Activated CD8-positive, alpha-beta memory T cell treated with anti-CD3 and anti-CD28 coated beads for 36 hours (primary cell): ENCODE measurements around the gene HEXIM2. TPM values are rescaled to one million over a fixed set of nuclear protein-coding genes. Genes with fewer than 3 reads are reported as not detected.

ENCODE experiments used
- CTCF ChIA-PET: fragments of 350-600 bp; sonication (Branson Sonifier 250); formaldehyde crosslinking; loops from one replicate; lab custom pipeline; 2021; ENCODE audit warnings: antibody characterized with exemption; lab: Charles Lee
- POLR2A ChIA-PET: fragments of 350-600 bp; sonication (Branson Sonifier 250); formaldehyde crosslinking; loops from one replicate; lab custom pipeline; 2021; ENCODE audit warnings: antibody characterized with exemption; lab: Charles Lee
- total RNA-seq, 2 experiments: library from RNA; stranded (reverse); gene quantifications; one replicate each; pipeline ENCODE4 v1.2.3, GENCODE V29; 2021

HEXIM2 gene
- total RNA-seq, 2 experiments from 2014 or later = 5.3 to 5.8 TPM

- CTCF ChIA-PET = interaction anchor here (0.6 to 11.1 kb wide), 17 partner anchors 11 to 98 kb away, joined by 3 to 196 read pairs (median 7); partner anchors contain the start of genes ACBD4, HEXIM2 and PLCD3
Observed at GRCh38 chr17:45149669-45150664, 11.7 kb upstream of the HEXIM2 start.

GRCh38 chr17:45150911-45151809, 10.5 kb upstream of the HEXIM2 start:
- POLR2A ChIA-PET = interaction anchor here (0.5 to 6.2 kb wide), 7 partner anchors 9 to 929 kb away, joined by 3 to 143 read pairs (median 4); partner anchors contain the start of genes ACBD4 and HEXIM2
- CTCF ChIA-PET = interaction anchor here (0.6 to 11.1 kb wide), 10 partner anchors 9 to 78 kb away, joined by 3 to 196 read pairs (median 5); partner anchors contain the start of genes ACBD4, HEXIM2 and PLCD3

More at GRCh38 chr17:45149669-45150664, 11.7 kb upstream of the HEXIM2 start:
- POLR2A ChIA-PET = interaction anchor here (0.6 to 6.2 kb wide), 11 partner anchors 10 to 167 kb away, joined by 3 to 143 read pairs (median 10); partner anchors contain the start of genes ACBD4, HEXIM2, MAP3K14 and NMT1

- CTCF ChIA-PET = interaction anchor here (0.6 to 3.1 kb wide), 6 partner anchors 20 to 392 kb away, joined by 3 to 23 read pairs (median 4); partner anchors contain the start of gene ACBD4
- POLR2A ChIA-PET = interaction anchor here (0.6 to 0.9 kb wide), 5 partner anchors 8 to 785 kb away, joined by 3 to 10 read pairs (median 6); partner anchors contain the start of gene ACBD4
Observed at GRCh38 chr17:45155029-45155428, 6.6 kb upstream of the HEXIM2 start.

- POLR2A ChIA-PET = interaction anchor here (0.7 to 0.9 kb wide), 2 partner anchors 9 to 60 kb away, joined by 3 to 6 read pairs; no protein-coding TSS in a partner anchor
Observed at GRCh38 chr17:45155483-45155882, 6.2 kb upstream of the HEXIM2 start.

GRCh38 chr17:45156242-45156641, 5.4 kb upstream of the HEXIM2 start:
- ChIA-PET CTCF (interaction anchor here (0.7 to 3.1 kb wide), 2 partner anchors 19 to 21 kb away, joined by 4 to 23 read pairs; partner anchors contain the start of gene ACBD4), POLR2A (no interaction called here)

More at GRCh38 chr17:45155483-45155882, 6.2 kb upstream of the HEXIM2 start:
- CTCF ChIA-PET = interaction anchor here (0.6 to 3.1 kb wide), 5 partner anchors 21 to 392 kb away, joined by 3 to 23 read pairs (median 6); partner anchors contain the start of gene ACBD4

GRCh38 chr17:45160447-45161287, 1.0 kb upstream of the HEXIM2 start:
- ChIA-PET CTCF (interaction anchor here (1.0 to 6.7 kb wide), 9 partner anchors 10 to 156 kb away, joined by 3 to 103 read pairs (median 4); partner anchors contain the start of genes ACBD4, HEXIM1, MAP3K14 and NMT1), POLR2A (interaction anchor here (0.6 to 4.4 kb wide), 8 partner anchors 11 to 152 kb away, joined by 5 to 143 read pairs (median 7); partner anchors contain the start of genes ACBD4, HEXIM1 and NMT1)

- CTCF ChIA-PET = interaction anchor here (0.7 to 6.7 kb wide), 5 partner anchors 11 to 61 kb away, joined by 3 to 103 read pairs (median 16); partner anchors contain the start of genes ACBD4 and HEXIM1
- POLR2A ChIA-PET = interaction anchor here (0.5 to 4.4 kb wide), 7 partner anchors 11 to 152 kb away, joined by 3 to 143 read pairs (median 7); partner anchors contain the start of genes ACBD4 and HEXIM1
Observed at GRCh38 chr17:45162025-45162687, 481 bp downstream of the HEXIM2 start.

- POLR2A ChIA-PET = no interaction called here
- CTCF ChIA-PET = interaction anchor here (0.5 to 2.6 kb wide), 3 partner anchors 29 to 803 kb away, joined by 3 to 10 read pairs (median 4); partner anchors contain the start of gene ACBD4
Observed at GRCh38 chr17:45164734-45165269, 3.1 kb downstream of the HEXIM2 start.

- ChIA-PET POLR2A (no interaction called here), CTCF (interaction anchor here (0.5 kb wide), 1 partner anchor 10 kb away, joined by 3 read pairs; no protein-coding TSS in a partner anchor)
Observed at GRCh38 chr17:45168991-45169752, 7.5 kb downstream of the HEXIM2 start.

GRCh38 chr17:45170280-45170930, 8.7 kb downstream of the HEXIM2 start:
- POLR2A ChIA-PET = no interaction called here
- CTCF ChIA-PET = interaction anchor here (0.9 to 1.8 kb wide), 2 partner anchors 27 to 35 kb away, joined by 3 to 12 read pairs; partner anchors contain the start of gene ACBD4

GRCh38 chr17:45170931-45171337, 9.3 kb downstream of the HEXIM2 start:
- ChIA-PET POLR2A (no interaction called here), CTCF (interaction anchor here (1.0 to 3.3 kb wide), 3 partner anchors 20 to 35 kb away, joined by 3 to 20 read pairs (median 12); partner anchors contain the start of gene ACBD4)

GRCh38 chr17:45171338-45172231, 9.9 kb downstream of the HEXIM2 start:
- ChIA-PET POLR2A (interaction anchor here (0.6 to 2.2 kb wide), 4 partner anchors 23 to 1014 kb away, joined by 3 to 13 read pairs (median 8); partner anchors contain the start of gene HEXIM1), CTCF (interaction anchor here (1.0 to 3.3 kb wide), 5 partner anchors 21 to 43 kb away, joined by 3 to 20 read pairs (median 12); partner anchors contain the start of genes ACBD4 and HEXIM1)

- POLR2A ChIA-PET = interaction anchor here (0.6 to 2.2 kb wide), 5 partner anchors 11 to 1014 kb away, joined by 3 to 13 read pairs (median 8); partner anchors contain the start of genes HEXIM1 and HEXIM2
- CTCF ChIA-PET = interaction anchor here (1.1 to 3.3 kb wide), 4 partner anchors 23 to 43 kb away, joined by 3 to 20 read pairs (median 16); partner anchors contain the start of genes ACBD4 and HEXIM1
Observed at GRCh38 chr17:45172232-45172540, 10.5 kb downstream of the HEXIM2 start.
